Calu3 (cell line): Measurements from ENCODE around the gene KCNJ3. TPM values are rescaled to one million over a fixed set of nuclear protein-coding genes. Genes with fewer than 3 reads are reported as not detected.

Experiments
- BruUV-seq: library from RNA; stranded (reverse); fragments of 400-500 nt; replicated peaks from 2 replicates; lab custom pipeline; 2021; lab: Mats Ljungman, UMichigan
- CTCF ChIA-PET: fragments of 300-600 bp; sonication (Branson Sonifier 250); formaldehyde crosslinking; loops from one replicate; lab custom pipeline; 2022; ENCODE audit warnings: antibody characterized with exemption; lab: Charles Lee
- DNase-seq: peaks from one replicate; pipeline ENCODE4 v3.0.0; 2022
- H3K27ac Mint-ChIP-seq: one replicate; pipeline ENCODE4 v1.8.0; 2022; ENCODE audit warnings: mixed read lengths; ENCODE audit not compliant: unreplicated experiment
- H3K27me3 Mint-ChIP-seq: one replicate; pipeline ENCODE4 v1.8.0; 2022; ENCODE audit warnings: mixed read lengths; ENCODE audit not compliant: unreplicated experiment
- H3K36me3 Mint-ChIP-seq: one replicate; pipeline ENCODE4 v1.8.0; 2022; ENCODE audit warnings: mild to moderate bottlenecking, moderate library complexity, mixed read lengths; ENCODE audit not compliant: insufficient read depth, unreplicated experiment
- H3K4me1 Mint-ChIP-seq: one replicate; pipeline ENCODE4 v1.8.0; 2022; ENCODE audit warnings: mild to moderate bottlenecking, low read depth, mixed read lengths; ENCODE audit not compliant: unreplicated experiment
- H3K4me3 Mint-ChIP-seq: one replicate; pipeline ENCODE4 v1.8.0; 2022; ENCODE audit warnings: mild to moderate bottlenecking, low read depth, moderate library complexity, mixed read lengths; ENCODE audit not compliant: unreplicated experiment
- H3K9me3 Mint-ChIP-seq: one replicate; pipeline ENCODE4 v1.8.0; 2022; ENCODE audit warnings: low read depth, mixed read lengths; ENCODE audit not compliant: unreplicated experiment
- intact Hi-C: fragments of 100-400 bp; cut with micrococcal nuclease; formaldehyde crosslinking; loops from one replicate; pipeline ENCODE4 v1.10.0; 2022; ENCODE audit not compliant: unreplicated experiment
- total RNA-seq: library from RNA; stranded (reverse); gene quantifications from 2 replicates; pipeline ENCODE4 v1.2.3, GENCODE V29; 2022
- TF ChIP-seq, protein P1 (sequence below): fragments of 200-600 bp; IDR thresholded peaks from one replicate; pipeline ENCODE4 v1.8.0; 2022; ENCODE audit warnings: antibody characterized with exemption; ENCODE audit not compliant: unreplicated experiment

Gene KCNJ3
- total RNA-seq, 1 experiment from 2014 or later, result 0.17 TPM

DNA sequence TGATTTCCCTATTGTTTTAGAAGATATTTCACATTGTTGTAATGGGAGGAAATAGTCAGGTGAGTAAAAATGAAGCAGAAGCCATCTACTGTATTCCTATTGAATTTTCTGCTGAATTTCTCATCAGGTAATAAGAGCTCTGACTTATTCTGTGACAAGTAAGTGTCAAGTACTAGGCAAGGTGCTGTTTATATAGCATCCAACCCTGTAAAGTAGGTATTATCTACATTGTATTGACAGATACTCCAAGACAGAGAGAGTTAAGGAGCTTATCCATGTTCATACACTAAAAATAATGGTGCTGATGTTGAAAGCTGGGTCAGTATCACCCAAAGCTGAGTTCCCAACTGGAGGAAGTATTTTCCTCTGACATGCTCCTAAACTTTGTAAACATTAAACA, 106.0 kb downstream of the KCNJ3 start:
- CTCF ChIA-PET, result no interaction called here
- no peak for DNase-seq
- Mint-ChIP-seq H3K9me3 (peaks cover 3% of the 10 kb centered on the region), H3K27me3 (no peaks in the 10 kb centered on the region), H3K27ac (no peak overlapping the region), H3K36me3 (no peaks in the 10 kb centered on the region), H3K4me3 (no peak overlapping the region), H3K4me1 (no peaks in the 10 kb centered on the region)
- no TSS peak for BruUV-seq
- intact Hi-C loops, result no loop called here
- TF ChIP-seq, protein P1, sequence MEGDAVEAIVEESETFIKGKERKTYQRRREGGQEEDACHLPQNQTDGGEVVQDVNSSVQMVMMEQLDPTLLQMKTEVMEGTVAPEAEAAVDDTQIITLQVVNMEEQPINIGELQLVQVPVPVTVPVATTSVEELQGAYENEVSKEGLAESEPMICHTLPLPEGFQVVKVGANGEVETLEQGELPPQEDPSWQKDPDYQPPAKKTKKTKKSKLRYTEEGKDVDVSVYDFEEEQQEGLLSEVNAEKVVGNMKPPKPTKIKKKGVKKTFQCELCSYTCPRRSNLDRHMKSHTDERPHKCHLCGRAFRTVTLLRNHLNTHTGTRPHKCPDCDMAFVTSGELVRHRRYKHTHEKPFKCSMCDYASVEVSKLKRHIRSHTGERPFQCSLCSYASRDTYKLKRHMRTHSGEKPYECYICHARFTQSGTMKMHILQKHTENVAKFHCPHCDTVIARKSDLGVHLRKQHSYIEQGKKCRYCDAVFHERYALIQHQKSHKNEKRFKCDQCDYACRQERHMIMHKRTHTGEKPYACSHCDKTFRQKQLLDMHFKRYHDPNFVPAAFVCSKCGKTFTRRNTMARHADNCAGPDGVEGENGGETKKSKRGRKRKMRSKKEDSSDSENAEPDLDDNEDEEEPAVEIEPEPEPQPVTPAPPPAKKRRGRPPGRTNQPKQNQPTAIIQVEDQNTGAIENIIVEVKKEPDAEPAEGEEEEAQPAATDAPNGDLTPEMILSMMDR, result no peak

DNA sequence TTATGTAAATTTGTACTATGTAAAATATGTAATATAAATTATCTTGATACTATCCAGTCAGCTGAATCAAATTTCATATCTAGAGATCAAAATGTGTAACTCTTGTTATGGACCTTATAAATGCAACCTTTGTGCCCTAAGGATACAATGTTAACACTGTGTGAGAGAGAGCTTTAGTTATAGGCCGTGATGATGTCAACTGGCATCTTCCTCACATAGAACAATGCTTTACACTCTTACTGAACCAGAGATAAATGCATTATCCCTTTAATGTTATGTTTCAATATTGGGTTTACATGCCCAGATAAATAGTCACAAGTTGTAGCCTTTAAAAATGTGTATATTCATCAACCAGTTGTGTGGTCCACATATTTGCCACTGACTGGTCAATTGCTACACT, 115.1 kb downstream of the KCNJ3 start:
- TF ChIP-seq, protein P1, result no peak
- Mint-ChIP-seq H3K27me3 (no peaks in the 10 kb centered on the region), H3K9me3 (no peaks in the 10 kb centered on the region), H3K36me3 (no peaks in the 10 kb centered on the region), H3K27ac (no peak overlapping the region), H3K4me1 (no peaks in the 10 kb centered on the region), H3K4me3 (no peak overlapping the region)
- CTCF ChIA-PET, result no interaction called here
- DNase-seq, result no peak
- BruUV-seq, result no TSS peak
- intact Hi-C loops, result no loop called here

DNA sequence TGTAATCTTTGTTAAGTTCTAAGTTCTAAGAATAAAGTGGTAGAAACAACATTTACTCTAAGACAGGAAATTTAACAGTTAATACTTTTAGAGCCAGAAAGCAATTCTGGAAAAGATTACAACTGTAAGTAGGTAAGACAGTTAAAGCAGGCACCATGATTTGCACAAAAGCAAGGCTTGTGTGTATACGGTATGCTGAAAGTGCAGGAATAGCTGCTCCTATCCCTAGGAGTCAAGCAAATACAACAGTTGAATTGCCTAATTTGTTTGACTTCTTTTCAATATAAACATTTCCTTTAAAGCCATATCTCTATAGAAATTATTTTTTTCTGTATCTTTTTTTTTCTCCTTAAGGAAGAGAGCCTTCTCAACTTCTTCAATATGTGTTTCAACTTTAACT, 116.4 kb downstream of the KCNJ3 start:
- H3K4me3 Mint-ChIP-seq, result no peak overlapping the region
- no TSS peak for BruUV-seq
- no peaks in the 10 kb centered on the region for H3K9me3 Mint-ChIP-seq
- no peak overlapping the region for H3K27ac Mint-ChIP-seq
- no peak for DNase-seq
- intact Hi-C loops, result no loop called here
- no peaks in the 10 kb centered on the region for H3K36me3 Mint-ChIP-seq
- H3K4me1 Mint-ChIP-seq, result no peaks in the 10 kb centered on the region
- CTCF ChIA-PET, result no interaction called here
- TF ChIP-seq, protein P1, result no peak
- H3K27me3 Mint-ChIP-seq, result no peaks in the 10 kb centered on the region

DNA sequence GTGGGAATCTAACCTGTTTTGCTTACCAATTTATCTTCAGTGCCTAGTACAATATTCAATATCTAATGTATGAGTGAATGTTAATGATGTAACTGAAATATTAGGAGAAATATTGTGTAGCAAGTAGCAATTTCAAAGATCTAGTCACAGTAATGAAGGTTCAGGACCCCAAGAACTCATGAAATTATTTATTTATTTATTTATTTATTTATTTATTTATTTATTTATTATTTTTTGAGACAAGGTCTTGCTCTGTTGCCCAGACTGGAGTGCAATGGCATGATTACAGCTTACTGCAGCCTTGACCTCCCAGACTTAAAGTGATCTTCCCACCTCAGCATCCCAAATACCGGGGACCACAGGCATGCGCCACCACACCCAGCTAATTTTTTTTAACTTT, 126.9 kb downstream of the KCNJ3 start:
- CTCF ChIA-PET, result no interaction called here
- Mint-ChIP-seq H3K4me3 (no peak overlapping the region), H3K27ac (no peak overlapping the region)

More for the DNA sequence above, 126.9 kb downstream of the KCNJ3 start:
- H3K27me3 Mint-ChIP-seq, result no peaks in the 10 kb centered on the region
- intact Hi-C loops, result no loop called here
- no peak for DNase-seq
- H3K9me3 Mint-ChIP-seq, result no peaks in the 10 kb centered on the region
- no TSS peak for BruUV-seq
- TF ChIP-seq, protein P1, result no peak
- H3K4me1 Mint-ChIP-seq, result no peaks in the 10 kb centered on the region
- H3K36me3 Mint-ChIP-seq, result no peaks in the 10 kb centered on the region
